AG09319 (cell line): ENCODE measurements around the gene ANKRD50.

Experiments
- DNase-seq: peaks from one replicate; pipeline ENCODE4 v3.0.0-alpha.2; 2010; ENCODE audit warnings: low read depth; ENCODE audit errors: extremely low read depth
- CTCF ChIP-seq: IDR thresholded peaks from 2 replicates; pipeline ENCODE4 v1.5.1; 2011; ENCODE audit warnings: low read depth, mild to moderate bottlenecking, inconsistent platforms, low read length, moderate library complexity

The ANKRD50 gene

GRCh38 chr4:124708517-124709300 is 3.8 kb downstream of the ANKRD50 start:
- DNase-seq, result no peak
- no peak for TF ChIP-seq CTCF

GRCh38 chr4:124705393-124705792 is 7.1 kb downstream of the ANKRD50 start:
- no peak for TF ChIP-seq CTCF
- DNase-seq, result no peak

GRCh38 chr4:124703154-124703553 is 9.4 kb downstream of the ANKRD50 start:
- TF ChIP-seq CTCF, result no peak
- DNase-seq, result no peak

- DNase-seq, result no peak
- no peak for TF ChIP-seq CTCF
Measured at GRCh38 chr4:124697441-124697840, 15.1 kb downstream of the ANKRD50 start.

- no peak for TF ChIP-seq CTCF
- no peak for DNase-seq
Measured at GRCh38 chr4:124696182-124696581, 16.4 kb downstream of the ANKRD50 start.

- DNase-seq, result no peak
- TF ChIP-seq CTCF, result no peak
Measured at GRCh38 chr4:124694946-124695598, 17.5 kb downstream of the ANKRD50 start.

GRCh38 chr4:124694306-124694705 is 18.2 kb downstream of the ANKRD50 start:
- DNase-seq, result no peak
- no peak for TF ChIP-seq CTCF
